Lower leg skin (tissue), 4 donors: ENCODE results near the gene FHL2. TPM values are rescaled to one million over a fixed set of nuclear protein-coding genes. Genes with fewer than 3 reads are reported as not detected.

ENCODE experiments used
- DNase-seq, 2 donors: peaks; one replicate each; pipeline ENCODE4 v3.0.0-alpha.2; 2019; ENCODE audit warnings: low spot score in 2 of 2
- H3K4me3 ChIP-seq: fragments of 200-600 bp; sonication (generic); 2 replicates; pipeline ENCODE4 v1.5.1; 2017; ENCODE audit warnings: mild to moderate bottlenecking, low read depth; ENCODE audit not compliant: poor library complexity, severe bottlenecking
- POLR2A ChIP-seq, 2 donors: fragments of 450-650 bp; IDR thresholded peaks; one replicate each; pipeline ENCODE4 v1.6.1; 2016 to 2017; ENCODE audit warnings: antibody characterized with exemption in 2 of 2, mild to moderate bottlenecking in 1 of 2, moderate library complexity in 1 of 2
- WGBS, 2 donors: methylation state at CpG; one replicate each; pipeline ENCODE4 v1.1.5; 2018; 5-methylcytosine and 5-hydroxymethylcytosine counted together
- intact Hi-C: fragments of 100-400 bp; cut with DNase I; formaldehyde crosslinking; loops from one replicate; pipeline ENCODE4 v1.15.0; 2023; ENCODE audit warnings: low total_unique reads
- total RNA-seq, 4 donors: library from RNA; depleted of rRNA; stranded (reverse); fragments of >200 nt; gene quantifications; one replicate each; pipeline ENCODE4 v1.1.0, GENCODE V29; 2016
- TF ChIP-seq, protein P1 (sequence below), 3 donors: fragments of 450-650 bp; IDR thresholded peaks; one replicate each; pipeline ENCODE4 v1.5.1; 2016; ENCODE audit warnings: antibody characterized with exemption in 3 of 3, mild to moderate bottlenecking in 3 of 3, moderate library complexity in 2 of 3

The FHL2 gene
- total RNA-seq, 4 donors from 2014 or later: 48.3 to 67.3 (median 49.3) TPM

- WGBS, 2 donors: 62 to 69% methylated on average over 11 of the region's 11 CpGs
- no peak for DNase-seq
- H3K4me3 ChIP-seq: no peak overlapping the region
- intact Hi-C loops: no loop called here
- TF ChIP-seq, protein P1, sequence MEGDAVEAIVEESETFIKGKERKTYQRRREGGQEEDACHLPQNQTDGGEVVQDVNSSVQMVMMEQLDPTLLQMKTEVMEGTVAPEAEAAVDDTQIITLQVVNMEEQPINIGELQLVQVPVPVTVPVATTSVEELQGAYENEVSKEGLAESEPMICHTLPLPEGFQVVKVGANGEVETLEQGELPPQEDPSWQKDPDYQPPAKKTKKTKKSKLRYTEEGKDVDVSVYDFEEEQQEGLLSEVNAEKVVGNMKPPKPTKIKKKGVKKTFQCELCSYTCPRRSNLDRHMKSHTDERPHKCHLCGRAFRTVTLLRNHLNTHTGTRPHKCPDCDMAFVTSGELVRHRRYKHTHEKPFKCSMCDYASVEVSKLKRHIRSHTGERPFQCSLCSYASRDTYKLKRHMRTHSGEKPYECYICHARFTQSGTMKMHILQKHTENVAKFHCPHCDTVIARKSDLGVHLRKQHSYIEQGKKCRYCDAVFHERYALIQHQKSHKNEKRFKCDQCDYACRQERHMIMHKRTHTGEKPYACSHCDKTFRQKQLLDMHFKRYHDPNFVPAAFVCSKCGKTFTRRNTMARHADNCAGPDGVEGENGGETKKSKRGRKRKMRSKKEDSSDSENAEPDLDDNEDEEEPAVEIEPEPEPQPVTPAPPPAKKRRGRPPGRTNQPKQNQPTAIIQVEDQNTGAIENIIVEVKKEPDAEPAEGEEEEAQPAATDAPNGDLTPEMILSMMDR (IDR thresholded peaks at IDR 0.05): no peak
- TF ChIP-seq POLR2A (IDR thresholded peaks at IDR 0.05): no peak
These were observed 37.6 kb downstream of the FHL2 start for GRCh38 chr2:105361102-105361889.

DNA sequence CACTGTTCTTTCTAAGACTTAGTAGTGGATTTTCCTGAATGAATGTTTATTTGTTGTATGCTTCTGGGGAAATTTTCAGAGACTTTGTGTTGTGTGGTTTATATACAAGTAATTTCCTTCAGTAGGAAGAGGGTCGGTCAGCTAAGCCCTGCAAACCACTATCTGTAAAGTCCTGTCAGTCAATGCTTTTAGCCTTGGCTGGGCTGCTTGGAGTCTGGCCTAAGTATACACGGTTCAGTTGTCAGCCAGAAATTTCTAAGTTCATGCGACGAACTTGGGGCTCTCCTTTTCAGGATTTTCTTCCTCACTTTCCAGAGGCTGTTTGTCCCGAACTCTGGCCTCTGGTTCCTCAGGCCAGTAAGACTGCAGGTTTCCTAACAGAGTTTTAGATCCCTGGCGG is 40.3 kb downstream of the FHL2 start:
- no peak overlapping the region for H3K4me3 ChIP-seq
- intact Hi-C loops: no loop called here
- no peak for TF ChIP-seq POLR2A (IDR thresholded peaks at IDR 0.05)
- TF ChIP-seq, protein P1 (IDR thresholded peaks at IDR 0.05): no peak
- no peak for DNase-seq
- WGBS, 2 donors: 76 to 81% methylated on average over 6 of the region's 6 CpGs

DNA sequence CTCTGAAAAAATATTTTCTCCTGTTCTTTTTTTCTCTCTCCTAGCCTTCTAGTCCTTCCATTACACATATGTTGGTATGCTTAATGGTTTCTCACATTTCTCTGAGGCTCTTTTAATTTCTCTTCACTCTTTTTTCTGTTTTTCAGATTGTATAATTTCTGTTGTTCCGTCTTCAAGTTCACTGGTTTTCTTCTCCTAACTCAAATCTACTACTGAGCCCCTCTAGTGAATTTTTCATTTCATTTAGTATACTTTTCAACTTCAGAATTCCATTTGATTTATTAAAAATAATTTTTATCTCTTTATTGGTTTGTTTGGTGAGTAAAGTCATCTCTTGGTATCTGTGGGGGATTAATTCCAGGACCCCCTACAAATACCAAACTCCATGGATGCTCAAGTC is 41.7 kb downstream of the FHL2 start:
- WGBS, 2 donors: 100% methylated on average over 1 of the region's 1 CpG
- intact Hi-C loops: no loop called here
- no peak overlapping the region for H3K4me3 ChIP-seq
- TF ChIP-seq, protein P1 (IDR thresholded peaks at IDR 0.05): no peak
- no peak for TF ChIP-seq POLR2A (IDR thresholded peaks at IDR 0.05)
- no peak for DNase-seq

DNA sequence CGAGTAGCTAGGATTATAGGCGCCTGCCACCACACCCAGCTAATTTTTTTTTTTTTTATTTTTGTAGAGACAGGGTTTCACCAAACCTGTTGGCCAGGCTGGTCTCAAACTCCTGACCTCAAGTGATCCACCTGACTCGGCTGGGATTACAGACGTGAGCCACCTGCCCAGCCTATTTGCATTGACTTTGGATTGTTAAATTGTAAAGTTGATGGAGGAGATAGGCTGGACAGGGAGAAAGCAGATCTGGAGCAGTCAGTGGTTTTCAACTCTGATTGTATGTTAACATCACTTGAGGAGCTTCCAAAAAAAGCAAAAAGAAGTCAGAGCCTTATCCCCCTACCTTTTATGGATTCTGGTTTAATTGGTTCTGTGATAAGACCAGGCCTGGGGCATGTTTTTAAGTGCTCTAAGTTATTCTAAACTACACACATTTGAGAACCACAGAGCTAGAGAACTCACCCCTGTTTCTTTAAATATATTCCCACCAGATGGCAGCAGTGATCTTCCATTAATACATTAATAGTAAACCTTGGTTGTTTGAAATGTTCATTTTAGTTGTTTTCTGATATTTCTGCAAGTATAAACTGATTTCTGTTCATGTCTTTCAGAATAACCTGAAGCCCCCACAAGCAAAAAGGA is 54.0 kb downstream of the FHL2 start:
- 65 to 67% methylated on average over 4 of the region's 4 CpGs for WGBS, 2 donors
- DNase-seq: no peak
- H3K4me3 ChIP-seq: no peak overlapping the region
- intact Hi-C loops: no loop called here
- TF ChIP-seq, protein P1 (IDR thresholded peaks at IDR 0.05): no peak
- no peak for TF ChIP-seq POLR2A (IDR thresholded peaks at IDR 0.05)

DNA sequence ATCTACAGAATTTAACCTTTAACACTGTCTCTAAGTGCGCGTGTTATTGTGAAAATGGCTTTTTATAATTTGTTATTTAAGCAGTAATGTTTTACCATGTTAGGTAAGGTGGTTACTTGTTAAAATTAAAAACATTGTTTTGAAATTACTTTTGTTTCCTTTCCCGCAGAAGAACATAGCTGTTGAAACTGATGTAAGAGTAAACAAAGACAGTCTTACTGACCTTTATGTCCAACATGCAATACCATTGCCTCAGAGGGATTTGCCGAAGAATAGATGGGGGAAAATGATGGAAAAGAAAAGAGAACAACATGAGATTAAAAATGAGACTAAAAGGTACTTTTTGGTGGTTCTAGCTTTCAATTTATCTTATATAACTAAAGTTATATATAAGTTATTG is 59.4 kb downstream of the FHL2 start:
- TF ChIP-seq, protein P1 (IDR thresholded peaks at IDR 0.05): no peak
- no peak for TF ChIP-seq POLR2A (IDR thresholded peaks at IDR 0.05)
- DNase-seq: no peak
- H3K4me3 ChIP-seq: no peak overlapping the region
- intact Hi-C loops: no loop called here
- 82 to 84% methylated on average over 4 of the region's 4 CpGs for WGBS, 2 donors
